NCI-H2196 (cell line): ENCODE results near the gene SNRNP40.
"Not testable (repeated sequence)": the region's sequence is repeated elsewhere in the genome, so short reads cannot be mapped to it uniquely, and the experiment has no call there.

Source experiments
- DNase-seq: peaks from one replicate; lab custom pipeline; 2025; ENCODE audit not compliant: unreplicated experiment; lab: John Stamatoyannopoulos, UW

The SNRNP40 gene

GRCh38 chr1:31287791-31288190 is 8.8 kb downstream of the SNRNP40 start:
- DNase-seq = not testable (repeated sequence)

- DNase-seq = not testable (repeated sequence)
These were observed 14.2 kb downstream of the SNRNP40 start for GRCh38 chr1:31282426-31282825.

- no peak for DNase-seq
These were observed 23.0 kb downstream of the SNRNP40 start for GRCh38 chr1:31273619-31274018.

GRCh38 chr1:31272369-31272768 is 24.2 kb downstream of the SNRNP40 start:
- DNase-seq = no peak

- no peak for DNase-seq
These were observed 30.0 kb downstream of the SNRNP40 start for GRCh38 chr1:31266547-31266946.

GRCh38 chr1:31264790-31265386 is 31.7 kb downstream of the SNRNP40 start:
- DNase-seq = no peak

- DNase-seq = no peak
These were observed 33.2 kb downstream of the SNRNP40 start for GRCh38 chr1:31263408-31263807.

GRCh38 chr1:31262393-31262792 is 34.2 kb downstream of the SNRNP40 start:
- DNase-seq = not testable (repeated sequence)

- DNase-seq = no peak
These were observed 34.7 kb downstream of the SNRNP40 start for GRCh38 chr1:31261916-31262315.

GRCh38 chr1:31259746-31260145 is 36.8 kb downstream of the SNRNP40 start:
- DNase-seq = no peak

- DNase-seq = no peak
These were observed 38.0 kb downstream of the SNRNP40 start for GRCh38 chr1:31258581-31258980.

GRCh38 chr1:31257213-31257612 is 39.4 kb downstream of the SNRNP40 start:
- no peak for DNase-seq

GRCh38 chr1:31249854-31250253 is 46.7 kb downstream of the SNRNP40 start:
- no peak for DNase-seq

GRCh38 chr1:31248276-31248675 is 48.3 kb downstream of the SNRNP40 start:
- DNase-seq = no peak

GRCh38 chr1:31244326-31244725 is 52.3 kb downstream of the SNRNP40 start:
- no peak for DNase-seq

- DNase-seq = no peak
These were observed 52.9 kb downstream of the SNRNP40 start for GRCh38 chr1:31243501-31244286.

- no peak for DNase-seq
These were observed 55.3 kb downstream of the SNRNP40 start for GRCh38 chr1:31241321-31241720.

GRCh38 chr1:31239653-31240241 is 56.8 kb downstream of the SNRNP40 start, which contains the start of gene NKAIN1:
NKAIN1 (minus strand) TSS chr1:31239887; CDS start chr1:31239547, 340 bp downstream.
- DNase-seq = no peak

GRCh38 chr1:31238986-31239613 is 57.5 kb downstream of the SNRNP40 start:
- DNase-seq = no peak

- DNase-seq = no peak
These were observed 58.0 kb downstream of the SNRNP40 start for GRCh38 chr1:31238612-31238985.

- DNase-seq = no peak
These were observed 61.7 kb downstream of the SNRNP40 start for GRCh38 chr1:31234870-31235269.
